A549 treated with ZK216348 at 1 μM for 4 hours (cell line): ENCODE data around the gene RNASET2. TPM values are rescaled to one million over a fixed set of nuclear protein-coding genes. Genes with fewer than 3 reads are reported as not detected.

Experiments used
- total RNA-seq: library from RNA; stranded (reverse); fragments of 200-300 nt; extraction: Qiagen RNA extraction; gene quantifications from 5 replicates; pipeline ENCODE4 v1.2.3, GENCODE V29; 2022; ENCODE audit warnings: low read depth

The RNASET2 gene, protein sequence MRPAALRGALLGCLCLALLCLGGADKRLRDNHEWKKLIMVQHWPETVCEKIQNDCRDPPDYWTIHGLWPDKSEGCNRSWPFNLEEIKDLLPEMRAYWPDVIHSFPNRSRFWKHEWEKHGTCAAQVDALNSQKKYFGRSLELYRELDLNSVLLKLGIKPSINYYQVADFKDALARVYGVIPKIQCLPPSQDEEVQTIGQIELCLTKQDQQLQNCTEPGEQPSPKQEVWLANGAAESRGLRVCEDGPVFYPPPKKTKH
- total RNA-seq = 13.4 to 18.2 TPM (median 15.2 TPM) in 5 replicates

DNA sequence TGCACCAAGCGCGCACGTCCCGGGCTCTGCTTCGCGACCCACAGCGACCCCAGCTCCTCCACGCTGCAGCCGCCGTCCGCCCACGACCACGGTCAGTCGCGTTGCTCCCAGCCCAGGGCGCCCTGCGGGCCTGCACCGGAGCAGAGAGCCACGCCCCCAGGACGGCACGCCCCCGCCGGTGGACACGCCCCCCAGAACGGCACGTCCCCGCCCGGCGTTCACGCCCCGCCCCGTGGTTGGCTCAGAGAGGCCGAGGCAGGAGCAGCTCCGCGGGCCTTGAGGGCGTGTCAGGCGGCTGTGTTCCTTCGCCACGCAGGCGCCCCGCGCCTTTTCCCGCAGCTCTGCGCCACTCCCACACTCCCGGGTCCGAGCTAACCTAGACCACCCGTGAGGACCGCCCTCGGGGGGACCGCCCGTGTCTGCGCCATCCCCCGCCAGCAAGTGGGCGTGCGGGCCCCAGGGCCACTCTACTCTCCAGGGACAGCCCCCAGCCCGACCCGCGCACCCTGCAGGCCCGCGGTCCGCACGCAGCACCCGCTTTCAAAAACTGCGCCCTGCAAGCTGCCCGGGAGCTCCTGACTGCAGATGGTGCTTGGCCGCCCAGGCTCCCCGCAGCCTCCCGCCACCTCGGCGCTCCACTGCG, at the start of gene RNASET2:
Gene RNASET2 (minus strand): TSS at position 107 of the 643 bp plus-strand sequence. CDS start 368 bp downstream, outside the sequence.

DNA sequence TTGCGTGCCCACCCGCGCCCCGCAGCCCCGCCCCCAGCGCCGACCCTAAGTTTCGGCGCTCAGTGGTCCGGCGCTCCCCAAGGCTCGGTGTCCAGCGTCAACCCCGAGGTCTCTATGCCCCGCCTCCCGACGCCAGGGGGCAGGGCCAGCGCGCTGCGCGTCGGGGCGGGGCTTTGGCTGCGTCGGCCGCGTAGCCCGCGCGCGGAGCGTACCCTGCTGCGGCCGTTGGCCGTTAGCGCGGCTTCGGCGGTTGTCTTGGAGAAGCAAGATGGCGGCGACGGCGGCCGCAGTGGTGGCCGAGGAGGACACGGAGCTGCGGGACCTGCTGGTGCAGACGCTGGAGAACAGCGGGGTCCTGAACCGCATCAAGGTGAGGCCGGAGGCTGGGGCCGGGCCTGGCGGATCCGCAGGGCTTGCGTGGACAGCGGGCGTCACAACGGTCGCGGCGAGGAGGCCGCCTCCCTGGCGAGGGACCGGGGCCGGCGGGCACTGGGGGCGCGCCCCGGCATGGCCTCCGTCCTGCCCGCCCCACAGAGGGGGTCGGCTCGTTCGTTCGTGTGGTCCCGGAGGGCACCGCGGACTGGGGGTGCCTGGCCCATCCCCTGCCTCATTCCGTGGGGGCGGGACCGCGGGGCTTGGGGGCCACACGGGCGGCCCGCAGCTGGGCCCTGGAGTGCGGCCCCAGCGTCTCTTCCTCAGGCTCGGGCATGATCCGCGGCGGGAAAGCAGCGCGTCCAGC, 43.0 kb upstream of the RNASET2 start, which contains the start of gene CEP43:
Gene CEP43 (plus strand): TSS at position 253 of the 739 bp plus-strand sequence. CDS start 16 bp downstream, at position 269.

Other genes starting within 250 kb of the RNASET2 start
- 8.6 to 13.1 TPM (median 9.8 TPM) in 5 replicates for gene CEP43, start 42.8 kb upstream of the RNASET2 start, total RNA-seq
- gene CCR6, start 166.5 kb upstream of the RNASET2 start, total RNA-seq = 0.09 to 0.14 TPM in 2 of 5 replicates, not detected in the others
- gene GPR31, start 201.4 kb upstream of the RNASET2 start, total RNA-seq = not detected in 5 replicates